Endothelial cell of umbilical vein (primary cell): ENCODE data around the gene NEU4. TPM values are rescaled to one million over a fixed set of nuclear protein-coding genes. Genes with fewer than 3 reads are reported as not detected.

Source experiments
- BruUV-seq: library from RNA; stranded (reverse); fragments of 400-500 nt; replicated peaks from 2 replicates; lab custom pipeline; 2021; lab: Mats Ljungman, UMichigan
- CTCF ChIA-PET: fragments of 300-600, 350-600 bp; sonication (Branson Sonifier 250); formaldehyde crosslinking; loops from one replicate; lab custom pipeline; 2021; ENCODE audit warnings: antibody characterized with exemption, inconsistent platforms; lab: Charles Lee
- POLR2A ChIA-PET: fragments of 300-600, 350-600 bp; sonication (Branson Sonifier 250); formaldehyde crosslinking; loops from one replicate; lab custom pipeline; 2021; ENCODE audit warnings: antibody characterized with exemption, inconsistent platforms; lab: Charles Lee
- DNase-seq: peaks from one replicate; pipeline ENCODE4 v3.0.0-alpha.2; 2011; ENCODE audit warnings: low read depth, low spot score
- FAIRE-seq: peaks from 2 replicates; lab custom pipeline; 2011; peaks lifted over from hg19 to GRCh38; lab: Jason Lieb, UNC
- H2AFZ ChIP-seq: 2 replicates; pipeline ENCODE4 v1.6.0; 2012; ENCODE audit warnings: low read depth, low read length, control low read depth, inconsistent platforms
- H3K27ac ChIP-seq: 2 replicates; pipeline ENCODE4 v1.5.1; 2011; ENCODE audit warnings: low read depth, mild to moderate bottlenecking, control low read depth, low read length, moderate library complexity; ENCODE audit not compliant: insufficient read depth
- H3K27me3 ChIP-seq, 2 experiments: 2 replicates each; pipeline versions ENCODE4 v1.6.0 to v1.6.1; 2011; ENCODE audit warnings: low read length in 2 of 2, mixed read lengths in 1 of 2; ENCODE audit not compliant: control insufficient read depth in 2 of 2, insufficient read depth in 2 of 2
- H3K36me3 ChIP-seq, 2 experiments: 2 replicates in 1 of 2; 3 replicates in 1 of 2; pipeline ENCODE4 v1.5.1; 2011; ENCODE audit warnings: low read length in 2 of 2, mild to moderate bottlenecking in 1 of 2, moderate library complexity in 1 of 2; ENCODE audit not compliant: control insufficient read depth in 2 of 2, insufficient read depth in 2 of 2; ENCODE audit errors: extremely low read depth in 1 of 2
- H3K4me1 ChIP-seq: 3 replicates; pipeline ENCODE4 v1.5.1; 2011; ENCODE audit warnings: mild to moderate bottlenecking, low read length; ENCODE audit not compliant: control insufficient read depth, insufficient read depth; ENCODE audit errors: extremely low read depth
- H3K4me2 ChIP-seq: 2 replicates; pipeline ENCODE4 v1.6.1; 2011; ENCODE audit warnings: low read length, control low read depth, mixed read lengths; ENCODE audit not compliant: insufficient read depth
- H3K4me3 ChIP-seq, 3 experiments: fragments of 200-600 bp in 1 of 3; sonication (generic), shearing (Covaris generic) in 1 of 3; replicated peaks in 1 of 3; 2 replicates each; pipeline ENCODE4 v1.5.1; 2011 to 2016; ENCODE audit warnings: control low read depth in 3 of 3, low read length in 3 of 3, mild to moderate bottlenecking in 2 of 3, inconsistent platforms in 1 of 3, low read depth in 1 of 3, moderate library complexity in 1 of 3; ENCODE audit not compliant: insufficient read depth in 1 of 3
- H3K79me2 ChIP-seq: 2 replicates; pipeline ENCODE4 v1.6.0; 2012; ENCODE audit warnings: low read length, inconsistent platforms; ENCODE audit not compliant: control insufficient read depth, insufficient read depth
- H3K9ac ChIP-seq: replicated peaks from 2 replicates; pipeline ENCODE3; 2011; ENCODE audit warnings: low read length, control low read depth; ENCODE audit not compliant: insufficient read depth; ENCODE audit errors: extremely low read depth
- H3K9me1 ChIP-seq: replicated peaks from 3 replicates; pipeline ENCODE4 v1.6.0; 2011; ENCODE audit warnings: mild to moderate bottlenecking, low read length; ENCODE audit not compliant: control insufficient read depth, insufficient read depth; ENCODE audit errors: extremely low read depth
- H3K9me3 ChIP-seq: replicated peaks from 2 replicates; pipeline ENCODE4 v1.5.1; 2012; ENCODE audit warnings: low read length, inconsistent platforms; ENCODE audit not compliant: control insufficient read depth, insufficient read depth
- H4K20me1 ChIP-seq: replicated peaks from 2 replicates; pipeline ENCODE3; 2011; ENCODE audit warnings: mild to moderate bottlenecking, low read length; ENCODE audit not compliant: control insufficient read depth, insufficient read depth; ENCODE audit errors: extremely low read depth
- CTCF ChIP-seq, 2 donors: IDR thresholded peaks; 1 replicate in 1 of 2; 2 replicates in 1 of 2; pipeline ENCODE4 v1.5.1; 2011; ENCODE audit warnings: low read length in 2 of 2, mild to moderate bottlenecking in 2 of 2, moderate library complexity in 2 of 2, control low read depth in 1 of 2, inconsistent platforms in 1 of 2, low read depth in 1 of 2; ENCODE audit not compliant: insufficient read depth in 1 of 2; ENCODE audit errors: extremely low read depth in 1 of 2
- EZH2 ChIP-seq: IDR thresholded peaks from 2 replicates; pipeline ENCODE4 v1.6.1; 2012; ENCODE audit warnings: borderline replicate concordance, low read depth, mild to moderate bottlenecking, moderate library complexity, low read length, inconsistent platforms; ENCODE audit not compliant: severe bottlenecking
- FOS ChIP-seq: IDR thresholded peaks from 2 replicates; pipeline ENCODE4 v1.6.1; 2011; ENCODE audit warnings: mild to moderate bottlenecking, low read length, moderate library complexity, borderline replicate concordance; ENCODE audit not compliant: insufficient read depth
- GATA2 ChIP-seq: IDR thresholded peaks from 2 replicates; pipeline ENCODE4 v1.7.0; 2011; ENCODE audit warnings: low read depth, mild to moderate bottlenecking, moderate library complexity, mixed read lengths, low read length; ENCODE audit not compliant: insufficient read length, insufficient read depth
- JUN ChIP-seq: IDR thresholded peaks from 2 replicates; pipeline ENCODE4 v1.6.1; 2011; ENCODE audit warnings: borderline replicate concordance, low read depth; ENCODE audit not compliant: insufficient read length, insufficient read depth
- MAX ChIP-seq: IDR thresholded peaks from 2 replicates; pipeline ENCODE4 v1.6.1; 2011; ENCODE audit not compliant: insufficient read depth, insufficient read length
- MYC ChIP-seq: IDR thresholded peaks from one replicate; pipeline ENCODE4 v1.6.1; 2011; ENCODE audit warnings: mild to moderate bottlenecking, low read depth, low read length
- POLR2A ChIP-seq: IDR thresholded peaks from 2 replicates; pipeline ENCODE4 v1.6.1; 2012; ENCODE audit warnings: low read depth, mild to moderate bottlenecking, control low read depth, low read length
- POLR2AphosphoS5 ChIP-seq: IDR thresholded peaks from 2 replicates; pipeline ENCODE4 v1.6.1; 2012; ENCODE audit warnings: low read depth, mild to moderate bottlenecking, control low read depth, low read length, moderate library complexity; ENCODE audit not compliant: insufficient read depth
- dilution Hi-C: fragments of 300-500 bp; cut with MboI; formaldehyde crosslinking; loops from one replicate; pipeline ENCODE4 v1.15.0; 2019; ENCODE audit warnings: low sequenced_read_pairs; ENCODE audit not compliant: extremely low pct_ligation_motif_present
- intact Hi-C: fragments of 100-400 bp; cut with micrococcal nuclease; formaldehyde crosslinking; loops from one replicate; pipeline ENCODE4 v1.10.0; 2022
- polyA plus RNA-seq, 4 experiments: library from polyadenylated mRNA; depleted of rRNA in 3 of 4; stranded (reverse) in 3 of 4; unstranded in 1 of 4; fragments of >200 nt; gene quantifications; 2 replicates each; pipeline versions ENCODE4 v1.2.1 to v1.2.3, GENCODE V29; 2011 to 2012; ENCODE audit warnings: missing spikeins in 1 of 4
- total RNA-seq: library from RNA; stranded (reverse); gene quantifications from 2 replicates; pipeline ENCODE4 v1.2.3, GENCODE V29; 2021

The NEU4 gene
- total and polyA plus RNA-seq, 2 donors (not counting 3 experiments of a cell fraction or from before 2014, with no cell fraction given) = not detected

- Histone ChIP-seq H2AFZ (no peak overlapping the region), H3K4me2 (no peak overlapping the region), H3K9me1 (no peaks in the 10 kb centered on the region), H3K27me3 (peaks cover 0 to 4% of the 10 kb centered on the region in 2 experiments), H3K9me3 (no peaks in the 10 kb centered on the region), H4K20me1 (no peaks in the 10 kb centered on the region), H3K4me3 (no peak overlapping the region), H3K79me2 (no peaks in the 10 kb centered on the region), H3K9ac (no peak overlapping the region), H3K27ac (no peak overlapping the region), H3K4me1 (no peaks in the 10 kb centered on the region), H3K36me3 (no peaks in the 10 kb centered on the region)
- no peak for DNase-seq
- FAIRE-seq = no peak
- intact Hi-C loops (no loop called here), dilution Hi-C loops (no loop called here)
- BruUV-seq = no TSS peak
- no peak for TF ChIP-seq CTCF (IDR thresholded peaks at IDR 0.05; ENCODE audit: extremely low read depth in 1 of 2, insufficient read depth in 1 of 2, low read depth in 1 of 2, low read length in 2 of 2)
- POLR2A ChIA-PET = no interaction called here
- CTCF ChIA-PET = interaction anchor here (0.7 to 1.2 kb wide), 2 partner anchors 10 to 11 kb away, joined by 3 read pairs; no protein-coding TSS in a partner anchor
Measured at GRCh38 chr2:241849616-241850543, 40.9 kb downstream of the NEU4 start.

GRCh38 chr2:241850544-241851324, 41.7 kb downstream of the NEU4 start:
- H3K4me3 ChIP-seq = no peak overlapping the region
- H3K4me1 ChIP-seq = no peaks in the 10 kb centered on the region
- no peak overlapping the region for H3K27ac ChIP-seq
- H3K9me1 ChIP-seq = no peaks in the 10 kb centered on the region
- FAIRE-seq = no peak
- CTCF ChIA-PET = interaction anchor here (0.7 to 1.2 kb wide), 2 partner anchors 9 to 11 kb away, joined by 3 read pairs; no protein-coding TSS in a partner anchor
- no peaks in the 10 kb centered on the region for H3K79me2 ChIP-seq
- no peaks in the 10 kb centered on the region for H3K36me3 ChIP-seq
- intact Hi-C loops (no loop called here), dilution Hi-C loops (no loop called here)
- POLR2A ChIA-PET = no interaction called here
- H3K9me3 ChIP-seq = no peaks in the 10 kb centered on the region
- TF ChIP-seq JUN = no peak
- TF ChIP-seq POLR2A = no peak
- TF ChIP-seq MYC = no peak
- no peak for TF ChIP-seq FOS
- no peak for TF ChIP-seq EZH2
- no peak for TF ChIP-seq GATA2
- no peak for TF ChIP-seq CTCF (IDR thresholded peaks at IDR 0.05; ENCODE audit: extremely low read depth in 1 of 2, insufficient read depth in 1 of 2, low read depth in 1 of 2, low read length in 2 of 2)
- TF ChIP-seq MAX = no peak
- TF ChIP-seq POLR2AphosphoS5 = no peak
- no peak overlapping the region for H3K4me2 ChIP-seq
- H3K9ac ChIP-seq = no peak overlapping the region
- no peaks in the 10 kb centered on the region for H3K27me3 ChIP-seq
- DNase-seq = no peak
- no peak overlapping the region for H2AFZ ChIP-seq
- no peaks in the 10 kb centered on the region for H4K20me1 ChIP-seq
- BruUV-seq = no TSS peak
